A549 (cell line): ENCODE measurements around the gene EYA2. TPM values are rescaled to one million over a fixed set of nuclear protein-coding genes. Genes with fewer than 3 reads are reported as not detected.

Experiments
- ATAC-seq, 2 experiments: fragments of 200-7000 bp in 1 of 2; fragments of >200 bp in 1 of 2; cut with Nextera tagmentation in 1 of 2; cut with Tn5 transposase in 1 of 2; 3 replicates each; pipeline versions ENCODE4 v1.8.0 to v1.9.1; 2018 to 2020; ENCODE audit warnings: mild to moderate bottlenecking in 1 of 2, moderate library complexity in 1 of 2
- CTCF ChIA-PET: fragments of 300-600 bp; sonication (Branson Sonifier 250); formaldehyde crosslinking; extraction: SDS; loops from one replicate; lab custom pipeline; 2021; ENCODE audit warnings: antibody characterized with exemption, inconsistent platforms; lab: Yijun Ruan, JAX
- POLR2A ChIA-PET: fragments of 350-600 bp; formaldehyde crosslinking; extraction: SDS; loops from one replicate; lab custom pipeline; 2021; ENCODE audit warnings: antibody characterized with exemption, inconsistent platforms; lab: Yijun Ruan, JAX
- DNase-seq, 2 experiments: peaks; one replicate each; pipeline versions ENCODE4 v3.0.0 to v3.0.0-alpha.2; 2011 to 2016; ENCODE audit warnings: low read depth in 1 of 2, low spot score in 1 of 2
- FAIRE-seq: peaks from 2 replicates; lab custom pipeline; 2011; peaks lifted over from hg19 to GRCh38; lab: Jason Lieb, UNC
- H3K27ac ChIP-seq, 2 experiments: fragments of >200 bp; sonication (Bioruptor Twin); formaldehyde crosslinking; 3 replicates each; pipeline ENCODE4 v1.5.1; 2016 to 2017
- H3K4me1 ChIP-seq: fragments of >200 bp; sonication (Bioruptor Twin); formaldehyde crosslinking; 3 replicates; pipeline ENCODE4 v1.6.1; 2016
- H3K4me2 ChIP-seq: fragments of >200 bp; sonication (Bioruptor Twin); formaldehyde crosslinking; 3 replicates; pipeline ENCODE4 v1.6.1; 2016
- H3K4me3 ChIP-seq: fragments of >200 bp; sonication (Bioruptor Twin); formaldehyde crosslinking; 3 replicates; pipeline ENCODE4 v1.5.1; 2016
- H3K9me3 ChIP-seq: fragments of >200 bp; sonication (Bioruptor Twin); formaldehyde crosslinking; 3 replicates; pipeline ENCODE4 v1.6.1; 2016
- CHD2 ChIP-seq: fragments of 150-350 bp; IDR thresholded peaks from 2 replicates; pipeline ENCODE4 v1.6.1; 2014; ENCODE audit warnings: low read length; ENCODE audit not compliant: partially characterized antibody
- EP300 ChIP-seq, 2 experiments: fragments of >200 bp; sonication (Bioruptor Twin); formaldehyde crosslinking; IDR thresholded peaks; 2 replicates in 1 of 2; 3 replicates in 1 of 2; pipeline ENCODE4 v1.6.1; 2016 to 2017
- ESRRA ChIP-seq: fragments of 150-350 bp; IDR thresholded peaks from 2 replicates; pipeline ENCODE4 v1.6.1; 2014; ENCODE audit warnings: mild to moderate bottlenecking, low read length, borderline replicate concordance
- FOSB ChIP-seq: fragments of 250-450 bp; sonication (Bioruptor Pico); IDR thresholded peaks from 2 replicates; pipeline ENCODE4 v1.5.0; 2020; ENCODE audit warnings: mild to moderate bottlenecking, moderate library complexity
- FOXS1 ChIP-seq: fragments of 250-450 bp; sonication (Bioruptor Pico); IDR thresholded peaks from 2 replicates; pipeline ENCODE4 v1.5.0; 2020; ENCODE audit warnings: mild to moderate bottlenecking, moderate library complexity
- GATA3 ChIP-seq: IDR thresholded peaks from 2 replicates; pipeline ENCODE4 v1.6.1; 2012; ENCODE audit warnings: borderline replicate concordance
- HEYL ChIP-seq: fragments of 250-450 bp; sonication (Bioruptor Pico); IDR thresholded peaks from 2 replicates; pipeline ENCODE4 v1.8.0; 2021; ENCODE audit warnings: mild to moderate bottlenecking, moderate library complexity
- HOXB5 ChIP-seq: fragments of 250-450 bp; sonication (Bioruptor Pico); IDR thresholded peaks from 2 replicates; pipeline ENCODE4 v1.5.0; 2020; ENCODE audit warnings: mild to moderate bottlenecking, moderate library complexity
- MAFK ChIP-seq: fragments of 450-650 bp; IDR thresholded peaks from 2 replicates; pipeline ENCODE4 v1.6.1; 2014; ENCODE audit not compliant: partially characterized antibody
- NR3C1 ChIP-seq: fragments of >200 bp; sonication (Bioruptor Twin); formaldehyde crosslinking; IDR thresholded peaks from 3 replicates; pipeline ENCODE4 v1.6.1; 2017
- RAD21 ChIP-seq, 2 experiments: fragments of >200 bp in 1 of 2; sonication (Bioruptor Twin) in 1 of 2; formaldehyde crosslinking in 1 of 2; IDR thresholded peaks in 1 of 2; conservative IDR thresholded peaks in 1 of 2; 2 replicates in 1 of 2; 3 replicates in 1 of 2; pipeline ENCODE4 v1.6.1; 2012 to 2018; ENCODE audit warnings: inconsistent platforms in 1 of 2
- RNF2 ChIP-seq: fragments of 200-600 bp; sonication (generic); IDR thresholded peaks from 2 replicates; pipeline ENCODE4 v1.6.1; 2016; ENCODE audit warnings: low read depth, mild to moderate bottlenecking, antibody characterized with exemption, moderate library complexity, borderline replicate concordance
- SMC3 ChIP-seq: fragments of >200 bp; sonication (Bioruptor Twin); formaldehyde crosslinking; IDR thresholded peaks from 3 replicates; pipeline ENCODE4 v1.6.1; 2018; ENCODE audit warnings: inconsistent platforms
- SREBF2 ChIP-seq: fragments of 450-650 bp; IDR thresholded peaks from 2 replicates; pipeline ENCODE4 v1.6.1; 2014; ENCODE audit warnings: mild to moderate bottlenecking, moderate library complexity
- TFCP2L1 ChIP-seq: fragments of 250-450 bp; sonication (Bioruptor Pico); IDR thresholded peaks from 2 replicates; pipeline ENCODE4 v1.5.0; 2021; ENCODE audit warnings: mild to moderate bottlenecking
- TP53 ChIP-seq: fragments of 250-450 bp; sonication (Bioruptor Pico); IDR thresholded peaks from 2 replicates; pipeline ENCODE4 v1.5.0; 2021; ENCODE audit warnings: mild to moderate bottlenecking, moderate library complexity
- ZFP36 ChIP-seq: fragments of 450-650 bp; IDR thresholded peaks from 2 replicates; pipeline ENCODE4 v1.6.1; 2014; ENCODE audit warnings: borderline replicate concordance; ENCODE audit not compliant: partially characterized antibody
- WGBS: methylation state at CpG from one replicate; pipeline ENCODE4 v1.1.6; 2017; ENCODE audit errors: missing lambda C conversion rate; 5-methylcytosine and 5-hydroxymethylcytosine counted together
- polyA plus RNA-seq, 4 experiments: library from polyadenylated mRNA; depleted of rRNA in 3 of 4; stranded (reverse); fragments of >200 nt; fragmentation: RNase III in 1 of 4; extraction: RNeasy Plus Mini Kit Qiagen cat#74134 plus additional on column Dnase treatment in 1 of 4; gene quantifications; 2 replicates in 3 of 4; 3 replicates in 1 of 4; pipeline ENCODE4 v1.2.3, GENCODE V29; 2011 to 2017
- TF ChIP-seq, protein P1 (sequence below): fragments of 250-450 bp; sonication (Bioruptor Pico); IDR thresholded peaks from 2 replicates; pipeline ENCODE4 v1.5.0; 2020; ENCODE audit warnings: low read depth, mild to moderate bottlenecking, moderate library complexity
- TF ChIP-seq, protein P2 (sequence below): fragments of >200 bp; sonication (Bioruptor Twin); formaldehyde crosslinking; IDR thresholded peaks from 3 replicates; pipeline ENCODE4 v1.5.1; 2016
- TF ChIP-seq, protein P3 (sequence below): fragments of 150-350 bp; IDR thresholded peaks from 2 replicates; pipeline ENCODE4 v1.6.1; 2014; ENCODE audit warnings: low read depth, mild to moderate bottlenecking, low read length
- TF ChIP-seq, protein P4 (sequence below): fragments of >200 bp; sonication (Bioruptor Twin); formaldehyde crosslinking; IDR thresholded peaks from 2 replicates; pipeline ENCODE4 v1.6.1; 2016

Gene EYA2
- polyA plus RNA-seq, 2 of the 4 experiments (the other 2 are of a cell fraction), result 4.5 to 4.6 TPM

DNA sequence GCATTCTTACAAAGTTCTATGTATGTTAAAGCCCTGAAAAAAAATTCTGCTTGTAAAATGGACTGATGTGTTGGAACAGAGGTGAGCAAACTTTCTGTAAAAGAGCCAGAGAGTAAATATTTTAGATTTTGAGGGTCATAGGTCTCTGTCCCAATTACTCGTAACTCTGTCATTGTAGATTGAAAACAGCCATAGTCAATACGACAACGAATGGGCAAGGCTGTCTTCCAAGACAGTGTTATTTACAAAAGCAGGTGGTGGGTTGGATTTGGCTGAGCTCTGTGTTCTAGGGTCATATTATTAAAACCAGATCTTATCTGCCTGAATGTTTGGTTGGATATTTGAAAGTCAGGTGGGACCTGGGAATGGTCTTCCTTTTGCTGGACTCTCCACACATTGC lies 135.2 kb downstream of the EYA2 start:
- ATAC-seq, result no peak
- H3K4me2 ChIP-seq, result no peak overlapping the region
- CTCF ChIA-PET, result interaction anchor here (1.0 to 1.6 kb wide), 3 partner anchors 9 to 354 kb away, joined by 4 read pairs; no protein-coding TSS in a partner anchor
- 72% methylated on average over 3 of the region's 3 CpGs for WGBS
- no peak overlapping the region for H3K4me3 ChIP-seq
- H3K9me3 ChIP-seq, result peaks cover 9% of the 10 kb centered on the region
- no peak for TF ChIP-seq FOXS1 (CRISPR knock-in tag)
- no peak for TF ChIP-seq NR3C1
- no peak for TF ChIP-seq RAD21 (conservative IDR thresholded peaks at IDR 0.05 in 1 of 2, IDR thresholded peaks at IDR 0.05 in 1 of 2)
- TF ChIP-seq TFCP2L1, result no peak
- no peak for TF ChIP-seq TP53 (CRISPR knock-in tag)
- no peak for TF ChIP-seq HOXB5
- TF ChIP-seq, protein P1, sequence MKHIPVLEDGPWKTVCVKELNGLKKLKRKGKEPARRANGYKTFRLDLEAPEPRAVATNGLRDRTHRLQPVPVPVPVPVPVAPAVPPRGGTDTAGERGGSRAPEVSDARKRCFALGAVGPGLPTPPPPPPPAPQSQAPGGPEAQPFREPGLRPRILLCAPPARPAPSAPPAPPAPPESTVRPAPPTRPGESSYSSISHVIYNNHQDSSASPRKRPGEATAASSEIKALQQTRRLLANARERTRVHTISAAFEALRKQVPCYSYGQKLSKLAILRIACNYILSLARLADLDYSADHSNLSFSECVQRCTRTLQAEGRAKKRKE (CRISPR knock-in tag), result no peak
- TF ChIP-seq EP300 (IDR thresholded peaks at IDR 0.05), result no peak
- TF ChIP-seq, protein P2, sequence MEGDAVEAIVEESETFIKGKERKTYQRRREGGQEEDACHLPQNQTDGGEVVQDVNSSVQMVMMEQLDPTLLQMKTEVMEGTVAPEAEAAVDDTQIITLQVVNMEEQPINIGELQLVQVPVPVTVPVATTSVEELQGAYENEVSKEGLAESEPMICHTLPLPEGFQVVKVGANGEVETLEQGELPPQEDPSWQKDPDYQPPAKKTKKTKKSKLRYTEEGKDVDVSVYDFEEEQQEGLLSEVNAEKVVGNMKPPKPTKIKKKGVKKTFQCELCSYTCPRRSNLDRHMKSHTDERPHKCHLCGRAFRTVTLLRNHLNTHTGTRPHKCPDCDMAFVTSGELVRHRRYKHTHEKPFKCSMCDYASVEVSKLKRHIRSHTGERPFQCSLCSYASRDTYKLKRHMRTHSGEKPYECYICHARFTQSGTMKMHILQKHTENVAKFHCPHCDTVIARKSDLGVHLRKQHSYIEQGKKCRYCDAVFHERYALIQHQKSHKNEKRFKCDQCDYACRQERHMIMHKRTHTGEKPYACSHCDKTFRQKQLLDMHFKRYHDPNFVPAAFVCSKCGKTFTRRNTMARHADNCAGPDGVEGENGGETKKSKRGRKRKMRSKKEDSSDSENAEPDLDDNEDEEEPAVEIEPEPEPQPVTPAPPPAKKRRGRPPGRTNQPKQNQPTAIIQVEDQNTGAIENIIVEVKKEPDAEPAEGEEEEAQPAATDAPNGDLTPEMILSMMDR, result no peak
- TF ChIP-seq ZFP36, result no peak
- no peak for TF ChIP-seq ESRRA
- no peak for TF ChIP-seq GATA3
- no peak for TF ChIP-seq CHD2
- no peak for TF ChIP-seq SMC3
- TF ChIP-seq HEYL (CRISPR knock-in tag), result no peak
- no peak for TF ChIP-seq SREBF2
- no peak for TF ChIP-seq MAFK
- no peak for TF ChIP-seq FOSB (CRISPR knock-in tag)
- TF ChIP-seq RNF2, result no peak
- TF ChIP-seq, protein P3, sequence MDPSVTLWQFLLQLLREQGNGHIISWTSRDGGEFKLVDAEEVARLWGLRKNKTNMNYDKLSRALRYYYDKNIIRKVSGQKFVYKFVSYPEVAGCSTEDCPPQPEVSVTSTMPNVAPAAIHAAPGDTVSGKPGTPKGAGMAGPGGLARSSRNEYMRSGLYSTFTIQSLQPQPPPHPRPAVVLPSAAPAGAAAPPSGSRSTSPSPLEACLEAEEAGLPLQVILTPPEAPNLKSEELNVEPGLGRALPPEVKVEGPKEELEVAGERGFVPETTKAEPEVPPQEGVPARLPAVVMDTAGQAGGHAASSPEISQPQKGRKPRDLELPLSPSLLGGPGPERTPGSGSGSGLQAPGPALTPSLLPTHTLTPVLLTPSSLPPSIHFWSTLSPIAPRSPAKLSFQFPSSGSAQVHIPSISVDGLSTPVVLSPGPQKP, result no peak
- no peaks in the 10 kb centered on the region for H3K4me1 ChIP-seq
- H3K27ac ChIP-seq, result no peak overlapping the region
- no peak for DNase-seq
- POLR2A ChIA-PET, result no interaction called here
- no peak for FAIRE-seq

DNA sequence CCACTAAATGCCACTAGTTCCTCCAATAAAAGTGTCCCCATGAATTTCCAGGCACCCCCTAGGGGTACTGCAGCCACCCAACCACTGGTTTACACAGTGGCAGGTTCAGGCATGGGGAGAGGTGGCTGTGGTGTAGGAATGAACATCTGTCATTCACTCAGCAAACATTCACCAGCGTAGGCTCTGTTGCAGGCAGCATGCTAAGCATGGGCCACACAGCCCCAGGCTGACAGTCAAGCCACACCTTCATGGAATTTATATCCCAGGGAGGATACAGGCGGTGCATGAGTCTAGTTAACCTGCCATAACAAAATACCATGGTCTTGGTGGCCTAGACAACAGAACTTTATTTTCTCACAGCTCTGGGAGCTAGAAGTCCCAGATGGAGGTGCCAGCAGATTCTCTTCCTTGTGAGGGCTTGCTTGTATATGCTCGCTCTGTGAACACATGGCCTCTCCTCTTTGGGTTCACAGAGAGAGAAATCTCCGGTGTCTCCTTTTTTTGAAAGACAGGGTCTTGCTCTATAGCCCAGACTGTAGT lies 135.7 kb downstream of the EYA2 start:
- Histone ChIP-seq H3K9me3 (peaks cover 9% of the 10 kb centered on the region), H3K4me2 (no peak overlapping the region), H3K4me1 (no peaks in the 10 kb centered on the region), H3K4me3 (no peak overlapping the region), H3K27ac (no peak overlapping the region)
- ATAC-seq (no peak), FAIRE-seq (no peak), DNase-seq (no peak)
- ChIA-PET POLR2A (no interaction called here), CTCF (interaction anchor here (1.6 kb wide), 1 partner anchor 32 kb away, joined by 4 read pairs; no protein-coding TSS in a partner anchor)
- WGBS, result 79% methylated on average over 4 of the region's 4 CpGs
- TF ChIP-seq, protein P4, sequence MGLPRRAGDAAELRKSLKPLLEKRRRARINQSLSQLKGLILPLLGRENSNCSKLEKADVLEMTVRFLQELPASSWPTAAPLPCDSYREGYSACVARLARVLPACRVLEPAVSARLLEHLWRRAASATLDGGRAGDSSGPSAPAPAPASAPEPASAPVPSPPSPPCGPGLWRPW, result no peak
- no peak for TF ChIP-seq FOXS1 (CRISPR knock-in tag)
